ENCODE measurements around the gene REXO4. TPM values are rescaled to one million over a fixed set of nuclear protein-coding genes. Genes with fewer than 3 reads are reported as not detected.

Gene REXO4
- total RNA-seq, 2 donors from 2014 or later: 13.4 to 13.8 TPM

DNA sequence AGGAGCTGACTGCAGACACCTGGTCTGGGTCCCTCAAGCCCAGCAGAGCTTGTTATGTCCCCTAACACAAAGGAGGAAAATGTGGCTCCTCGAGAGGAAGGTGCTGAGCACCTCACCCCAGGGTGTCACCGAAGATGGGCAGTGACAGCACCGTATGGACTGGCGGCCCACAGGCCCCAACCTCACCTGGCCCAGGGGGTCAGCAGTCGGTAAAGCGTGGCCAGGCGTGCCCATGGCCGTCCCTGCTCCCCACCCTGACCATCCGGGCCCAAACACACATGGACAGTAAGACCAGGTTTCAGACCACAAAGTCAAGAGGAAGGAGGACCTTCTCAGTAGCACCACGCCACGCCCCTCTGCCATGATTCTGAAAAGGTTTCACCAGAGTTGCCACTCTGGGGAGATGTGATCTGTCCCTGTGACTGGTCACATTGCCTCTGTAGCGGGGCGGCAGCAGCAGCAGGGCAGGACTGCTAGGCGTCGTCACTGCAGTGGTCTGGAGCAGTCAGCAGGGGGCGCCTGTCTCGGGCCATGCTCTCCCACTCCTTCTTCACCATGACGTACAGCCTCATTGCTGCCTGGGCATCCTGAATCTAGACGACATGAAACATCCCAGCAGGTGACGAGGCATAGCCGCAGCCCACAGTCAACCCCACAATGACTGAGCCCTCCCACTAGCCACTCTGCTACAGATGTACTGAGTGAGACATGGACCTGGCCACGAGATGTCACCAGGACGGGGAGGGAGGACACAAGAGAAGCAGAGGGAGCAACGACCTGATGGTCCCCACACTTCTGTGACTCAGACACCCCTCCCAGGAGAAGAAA is 11.1 kb downstream of the REXO4 start:
- H3K27me3 ChIP-seq: no peaks in the 10 kb centered on the region
- H3K9me3 ChIP-seq: no peaks in the 10 kb centered on the region
- TF ChIP-seq, protein P1, sequence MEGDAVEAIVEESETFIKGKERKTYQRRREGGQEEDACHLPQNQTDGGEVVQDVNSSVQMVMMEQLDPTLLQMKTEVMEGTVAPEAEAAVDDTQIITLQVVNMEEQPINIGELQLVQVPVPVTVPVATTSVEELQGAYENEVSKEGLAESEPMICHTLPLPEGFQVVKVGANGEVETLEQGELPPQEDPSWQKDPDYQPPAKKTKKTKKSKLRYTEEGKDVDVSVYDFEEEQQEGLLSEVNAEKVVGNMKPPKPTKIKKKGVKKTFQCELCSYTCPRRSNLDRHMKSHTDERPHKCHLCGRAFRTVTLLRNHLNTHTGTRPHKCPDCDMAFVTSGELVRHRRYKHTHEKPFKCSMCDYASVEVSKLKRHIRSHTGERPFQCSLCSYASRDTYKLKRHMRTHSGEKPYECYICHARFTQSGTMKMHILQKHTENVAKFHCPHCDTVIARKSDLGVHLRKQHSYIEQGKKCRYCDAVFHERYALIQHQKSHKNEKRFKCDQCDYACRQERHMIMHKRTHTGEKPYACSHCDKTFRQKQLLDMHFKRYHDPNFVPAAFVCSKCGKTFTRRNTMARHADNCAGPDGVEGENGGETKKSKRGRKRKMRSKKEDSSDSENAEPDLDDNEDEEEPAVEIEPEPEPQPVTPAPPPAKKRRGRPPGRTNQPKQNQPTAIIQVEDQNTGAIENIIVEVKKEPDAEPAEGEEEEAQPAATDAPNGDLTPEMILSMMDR (IDR thresholded peaks at IDR 0.05): peak; percentile 86 to 92
- H3K4me3 ChIP-seq: no peak overlapping the region
- peak; percentile 73 for DNase-seq (ENCODE audit: low spot score)
- peaks cover 55% of the 10 kb centered on the region for H3K36me3 ChIP-seq
- no peak overlapping the region for H3K27ac ChIP-seq
- H3K4me1 ChIP-seq: peaks cover 0 to 7% of the 10 kb centered on the region in 2 donors

DNA sequence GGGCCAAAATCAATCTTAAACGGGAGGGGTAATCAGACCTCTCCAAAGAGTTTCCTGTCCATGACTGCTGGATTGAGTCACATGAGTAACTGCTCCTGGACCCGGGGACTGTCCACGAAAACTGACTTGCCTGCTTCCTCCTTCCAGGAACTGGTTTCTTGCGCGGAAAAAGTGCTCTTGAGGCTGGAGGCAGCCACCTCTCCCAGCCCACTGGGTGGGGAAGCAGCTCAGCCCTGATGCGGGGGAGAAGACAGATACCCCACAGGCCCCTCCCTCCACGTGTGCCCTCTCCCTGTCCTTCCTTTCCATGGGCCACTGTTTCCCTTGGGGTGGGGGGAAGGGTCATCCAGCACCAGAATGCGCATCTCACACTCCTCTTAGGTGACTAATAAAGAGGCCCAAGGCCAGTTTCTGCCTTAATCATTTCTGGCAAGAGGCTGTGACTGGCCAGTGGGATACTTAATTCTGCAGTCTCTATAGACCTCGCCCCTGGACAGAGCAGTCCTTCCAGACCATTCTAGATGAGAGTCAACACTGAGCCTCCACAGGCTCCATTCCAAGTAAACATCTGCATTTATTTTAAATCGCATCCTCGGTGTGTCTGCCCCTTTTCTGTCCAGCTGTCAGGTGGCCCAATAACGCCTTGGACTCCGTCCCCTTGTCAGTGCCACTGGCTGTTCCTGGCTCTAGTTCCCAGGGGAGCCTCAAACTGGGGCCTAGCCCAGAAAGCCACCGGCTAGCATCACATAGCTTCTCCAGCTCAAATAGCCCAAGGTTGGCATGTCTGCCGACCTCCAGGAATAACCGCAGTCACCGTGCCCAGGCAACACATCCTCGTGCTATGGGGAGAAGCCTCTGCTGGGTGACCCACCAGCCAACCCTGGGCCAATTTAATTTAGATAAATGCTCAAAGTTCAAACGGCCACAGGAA is 12.0 kb downstream of the REXO4 start:
- DNase-seq (ENCODE audit: low spot score): no peak
- Histone ChIP-seq H3K9me3 (no peaks in the 10 kb centered on the region), H3K4me1 (peaks cover 0 to 7% of the 10 kb centered on the region in 2 donors), H3K4me3 (no peak overlapping the region), H3K27me3 (no peaks in the 10 kb centered on the region), H3K27ac (no peak overlapping the region), H3K36me3 (peaks cover 47% of the 10 kb centered on the region)
- TF ChIP-seq, protein P1 (IDR thresholded peaks at IDR 0.05): no peak

- peaks cover 35% of the 10 kb centered on the region for H3K36me3 ChIP-seq
Observed at GRCh38 chr9:133404454-133405002, 13.3 kb downstream of the REXO4 start.

DNA sequence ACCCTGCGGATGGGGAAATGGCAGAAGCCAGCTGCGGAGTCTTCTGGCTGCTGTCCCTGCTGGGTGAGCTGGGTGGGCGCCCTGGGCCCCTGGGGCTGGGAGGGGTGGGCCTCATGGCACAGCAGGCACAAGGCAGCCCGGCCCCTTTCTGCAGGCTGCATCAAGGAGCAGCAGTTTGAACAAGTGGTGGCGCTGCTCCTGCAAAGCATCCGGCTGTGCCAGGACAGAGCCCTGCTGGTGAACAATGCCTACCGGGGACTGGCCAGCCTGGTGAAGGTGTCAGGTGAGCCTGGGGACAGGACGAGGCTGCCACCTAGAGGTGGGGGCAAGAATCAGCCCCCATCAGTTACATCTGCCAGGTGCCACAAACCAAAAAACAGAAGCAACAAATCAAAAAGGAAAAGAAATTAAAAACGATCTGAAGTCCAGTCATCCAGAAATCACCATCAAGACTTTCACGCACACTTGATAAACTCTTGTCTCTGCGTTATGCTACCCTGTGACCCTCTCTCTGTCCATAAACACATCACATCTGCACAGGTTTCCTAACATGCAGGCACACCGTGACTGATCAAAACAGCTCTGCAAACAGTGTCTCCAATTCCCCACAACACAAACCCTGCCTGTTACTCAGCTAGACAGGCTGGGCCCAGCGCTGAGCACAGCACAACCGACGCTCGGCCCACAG is 13.9 kb downstream of the REXO4 start:
- Histone ChIP-seq H3K9me3 (no peaks in the 10 kb centered on the region), H3K4me3 (no peak overlapping the region), H3K27ac (no peak overlapping the region), H3K4me1 (peaks cover 0 to 7% of the 10 kb centered on the region in 2 donors), H3K27me3 (no peaks in the 10 kb centered on the region), H3K36me3 (peaks cover 32% of the 10 kb centered on the region)
- DNase-seq (ENCODE audit: low spot score): no peak
- TF ChIP-seq, protein P1 (IDR thresholded peaks at IDR 0.05): peak in 1 of 2 donors; percentile 57

More at GRCh38 chr9:133404454-133405002, 13.3 kb downstream of the REXO4 start:
- Histone ChIP-seq H3K9me3 (no peaks in the 10 kb centered on the region), H3K27ac (no peak overlapping the region), H3K4me1 (peaks cover 0 to 7% of the 10 kb centered on the region in 2 donors), H3K27me3 (no peaks in the 10 kb centered on the region), H3K4me3 (no peak overlapping the region)
- no peak for DNase-seq (ENCODE audit: low spot score)
- TF ChIP-seq, protein P1 (IDR thresholded peaks at IDR 0.05): no peak

DNA sequence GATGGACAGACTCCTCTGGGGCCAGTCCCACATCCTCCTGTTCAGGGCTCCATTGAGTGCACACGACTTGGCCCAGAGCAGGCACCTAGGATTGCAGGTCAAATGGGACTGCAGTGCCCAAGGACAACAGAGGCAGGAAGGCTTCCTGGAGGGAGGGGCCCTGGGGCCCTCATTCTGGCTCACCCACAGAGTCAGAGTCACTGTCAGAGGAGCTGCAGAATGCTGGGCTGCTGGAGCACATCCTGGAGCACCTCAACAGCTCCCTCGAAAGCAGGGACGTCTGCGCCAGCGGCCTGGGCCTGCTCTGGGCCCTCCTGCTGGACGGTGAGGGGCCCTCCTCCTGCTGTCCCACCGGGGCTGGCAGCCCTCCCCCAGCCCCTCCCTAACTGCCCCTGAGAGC is 15.1 kb downstream of the REXO4 start:
- H3K36me3 ChIP-seq: peaks cover 24% of the 10 kb centered on the region
- DNase-seq (ENCODE audit: low spot score): no peak
- no peaks in the 10 kb centered on the region for H3K9me3 ChIP-seq
- TF ChIP-seq, protein P1 (IDR thresholded peaks at IDR 0.05): no peak
- no peak overlapping the region for H3K4me3 ChIP-seq
- H3K27ac ChIP-seq: no peak overlapping the region
- peaks cover 0 to 7% of the 10 kb centered on the region in 2 donors for H3K4me1 ChIP-seq
- no peaks in the 10 kb centered on the region for H3K27me3 ChIP-seq
